Measurements from ENCODE around the gene DHRS3. TPM values are rescaled to one million over a fixed set of nuclear protein-coding genes. Genes with fewer than 3 reads are reported as not detected.
A peak's percentile ranks its signal among the peaks of the same experiment; 100 is the strongest.

The DHRS3 gene
- total and polyA plus RNA-seq, 2 of the 13 experiments (the other 11 are each of a cell fraction or from before 2014, with no cell fraction given): 48.5 to 90.5 TPM

DNA sequence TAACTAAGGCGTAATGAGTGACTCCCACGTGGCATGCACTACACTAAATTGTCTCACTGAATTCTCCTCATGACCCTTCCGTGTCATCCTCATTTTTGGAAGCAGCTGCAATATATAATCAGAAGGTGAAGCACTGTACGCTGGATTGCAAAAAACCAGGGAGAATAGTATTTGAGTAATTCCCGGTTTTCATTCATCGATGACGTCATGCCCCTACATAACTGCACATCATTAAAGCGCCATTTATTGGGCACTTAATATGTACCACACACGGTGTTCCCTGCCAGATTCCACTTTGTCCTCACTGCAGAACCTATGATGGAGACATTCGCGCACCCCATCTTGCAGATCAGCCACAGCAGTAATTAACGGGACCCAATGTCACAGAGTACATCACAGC is 41.0 kb downstream of the DHRS3 start:
- TF ChIP-seq ATF7 (IDR thresholded peaks at IDR 0.05) (peak; percentile 47; the same call in 1 of the 2 replicates), ATF7 (CRISPR knock-in tag; IDR thresholded peaks at IDR 0.05) (no peak), ZNF230 (CRISPR knock-in tag; IDR thresholded peaks at IDR 0.05) (no peak)
- H3K36me3 ChIP-seq (replicated peaks in 1 of 2; ENCODE audit: control insufficient read depth in 1 of 2, insufficient read depth in 2 of 2, low read length in 2 of 2): peaks cover 46 to 85% of the 10 kb centered on the region in 2 experiments
- BruUV-seq (replicated peaks): TSS peak; percentile 19
- intact Hi-C loops (cut with micrococcal nuclease; ENCODE audit: unreplicated experiment) (no loop called here), in situ Hi-C loops (cut with HindIII; ENCODE audit: extremely low pct_ligation_motif_present, low pct_unique_long_range_greater_than_20kb) (no loop called here)
- WGBS (ENCODE audit: low lambda C conversion rate): 97% methylated on average over 12 of the region's 12 CpGs
- no peak overlapping the region for H3K27ac ChIP-seq (ENCODE audit: extremely low read length, insufficient read depth, low read length)
- DNase-seq (ENCODE audit: low spot score) (no peak), FAIRE-seq (no peak), ATAC-seq (no peak)
- H3K27me3 ChIP-seq (ENCODE audit: control insufficient read depth in 1 of 2, insufficient read depth in 2 of 2, low read length in 2 of 2): no peaks in the 10 kb centered on the region
- H3K79me2 ChIP-seq (ENCODE audit: insufficient read depth, low read length): no peaks in the 10 kb centered on the region
- peaks cover 15% of the 10 kb centered on the region for H4K20me1 ChIP-seq (ENCODE audit: insufficient read depth, low read length)
- H3K4me3 ChIP-seq (replicated peaks in 1 of 3; ENCODE audit: insufficient read depth in 1 of 3, low read depth in 2 of 3, low read length in 3 of 3): no peak overlapping the region
- ChIA-PET CTCF (ENCODE audit: low intra/inter-chr PET ratio, low total read pairs) (no interaction called here), POLR2A (interaction anchor here (0.9 kb wide), 1 partner anchor 8 kb away, joined by 3 read pairs; no protein-coding TSS in a partner anchor)
- H3K9me3 ChIP-seq (ENCODE audit: low read length): no peaks in the 10 kb centered on the region
- no peak overlapping the region for H3K9ac ChIP-seq (ENCODE audit: insufficient read depth, low read depth, low read length)
- H3K4me2 ChIP-seq (ENCODE audit: low read depth, low read length): no peak overlapping the region
- no peaks in the 10 kb centered on the region for H3K4me1 ChIP-seq (ENCODE audit: insufficient read depth, low read length)
- no peak overlapping the region for H2AFZ ChIP-seq (ENCODE audit: low read length)

DNA sequence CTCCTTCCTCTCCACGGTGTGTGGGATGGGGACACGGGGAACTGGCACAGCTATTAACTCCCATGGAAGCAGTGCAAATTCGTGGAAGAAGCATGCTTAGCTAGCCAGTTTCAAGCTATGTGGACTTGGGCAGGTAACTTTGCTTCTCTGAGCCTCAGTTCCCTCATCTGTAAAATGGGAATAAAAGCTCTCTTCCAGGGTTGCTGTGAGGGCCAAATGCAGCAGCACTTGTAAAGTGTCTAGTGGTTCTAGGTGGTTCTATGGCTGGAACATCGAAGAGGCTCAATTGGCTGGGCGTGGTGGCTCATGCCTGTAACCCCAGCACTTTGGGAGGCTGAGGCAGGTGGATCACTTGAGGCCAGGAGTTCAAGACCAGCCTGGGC is 43.3 kb downstream of the DHRS3 start:
- FAIRE-seq (no peak), ATAC-seq (no peak), DNase-seq (ENCODE audit: low spot score) (no peak)
- ChIA-PET CTCF (ENCODE audit: low intra/inter-chr PET ratio, low total read pairs) (no interaction called here), POLR2A (no interaction called here)
- intact Hi-C loops (cut with micrococcal nuclease; ENCODE audit: unreplicated experiment): no loop called here
- in situ Hi-C loops (cut with HindIII; ENCODE audit: extremely low pct_ligation_motif_present, low pct_unique_long_range_greater_than_20kb): no loop called here
- BruUV-seq (replicated peaks): no TSS peak
- Histone ChIP-seq H3K4me2 (ENCODE audit: low read depth, low read length) (no peak overlapping the region), H3K27me3 (ENCODE audit: control insufficient read depth in 1 of 2, insufficient read depth in 2 of 2, low read length in 2 of 2) (no peaks in the 10 kb centered on the region), H3K79me2 (ENCODE audit: insufficient read depth, low read length) (no peaks in the 10 kb centered on the region), H4K20me1 (ENCODE audit: insufficient read depth, low read length) (peaks cover under 1% of the 10 kb centered on the region; the same call in 1 of the 2 replicates), H3K9me3 (ENCODE audit: low read length) (no peaks in the 10 kb centered on the region), H3K27ac (ENCODE audit: extremely low read length, insufficient read depth, low read length) (no peak overlapping the region), H3K36me3 (replicated peaks in 1 of 2; ENCODE audit: control insufficient read depth in 1 of 2, insufficient read depth in 2 of 2, low read length in 2 of 2) (peaks cover 44 to 84% of the 10 kb centered on the region in 2 experiments), H2AFZ (ENCODE audit: low read length) (no peak overlapping the region), H3K4me1 (ENCODE audit: insufficient read depth, low read length) (no peaks in the 10 kb centered on the region), H3K9ac (ENCODE audit: insufficient read depth, low read depth, low read length) (no peak overlapping the region), H3K4me3 (replicated peaks in 1 of 3; ENCODE audit: insufficient read depth in 1 of 3, low read depth in 2 of 3, low read length in 3 of 3) (no peak overlapping the region)
- WGBS (ENCODE audit: low lambda C conversion rate): 93% methylated on average over 5 of the region's 5 CpGs
- TF ChIP-seq ZMYM3 (CRISPR knock-in tag; IDR thresholded peaks at IDR 0.05) (0 out of 2 replicates have a peak, but pooled peaks have one; percentile 43), ZNF629 (CRISPR knock-in tag; conservative IDR thresholded peaks at IDR 0.05) (peak; percentile 89), ADNP (CRISPR knock-in tag; IDR thresholded peaks at IDR 0.05) (0 out of 2 replicates have a peak, but pooled peaks have one; percentile 25)
- TF ChIP-seq, protein P1, sequence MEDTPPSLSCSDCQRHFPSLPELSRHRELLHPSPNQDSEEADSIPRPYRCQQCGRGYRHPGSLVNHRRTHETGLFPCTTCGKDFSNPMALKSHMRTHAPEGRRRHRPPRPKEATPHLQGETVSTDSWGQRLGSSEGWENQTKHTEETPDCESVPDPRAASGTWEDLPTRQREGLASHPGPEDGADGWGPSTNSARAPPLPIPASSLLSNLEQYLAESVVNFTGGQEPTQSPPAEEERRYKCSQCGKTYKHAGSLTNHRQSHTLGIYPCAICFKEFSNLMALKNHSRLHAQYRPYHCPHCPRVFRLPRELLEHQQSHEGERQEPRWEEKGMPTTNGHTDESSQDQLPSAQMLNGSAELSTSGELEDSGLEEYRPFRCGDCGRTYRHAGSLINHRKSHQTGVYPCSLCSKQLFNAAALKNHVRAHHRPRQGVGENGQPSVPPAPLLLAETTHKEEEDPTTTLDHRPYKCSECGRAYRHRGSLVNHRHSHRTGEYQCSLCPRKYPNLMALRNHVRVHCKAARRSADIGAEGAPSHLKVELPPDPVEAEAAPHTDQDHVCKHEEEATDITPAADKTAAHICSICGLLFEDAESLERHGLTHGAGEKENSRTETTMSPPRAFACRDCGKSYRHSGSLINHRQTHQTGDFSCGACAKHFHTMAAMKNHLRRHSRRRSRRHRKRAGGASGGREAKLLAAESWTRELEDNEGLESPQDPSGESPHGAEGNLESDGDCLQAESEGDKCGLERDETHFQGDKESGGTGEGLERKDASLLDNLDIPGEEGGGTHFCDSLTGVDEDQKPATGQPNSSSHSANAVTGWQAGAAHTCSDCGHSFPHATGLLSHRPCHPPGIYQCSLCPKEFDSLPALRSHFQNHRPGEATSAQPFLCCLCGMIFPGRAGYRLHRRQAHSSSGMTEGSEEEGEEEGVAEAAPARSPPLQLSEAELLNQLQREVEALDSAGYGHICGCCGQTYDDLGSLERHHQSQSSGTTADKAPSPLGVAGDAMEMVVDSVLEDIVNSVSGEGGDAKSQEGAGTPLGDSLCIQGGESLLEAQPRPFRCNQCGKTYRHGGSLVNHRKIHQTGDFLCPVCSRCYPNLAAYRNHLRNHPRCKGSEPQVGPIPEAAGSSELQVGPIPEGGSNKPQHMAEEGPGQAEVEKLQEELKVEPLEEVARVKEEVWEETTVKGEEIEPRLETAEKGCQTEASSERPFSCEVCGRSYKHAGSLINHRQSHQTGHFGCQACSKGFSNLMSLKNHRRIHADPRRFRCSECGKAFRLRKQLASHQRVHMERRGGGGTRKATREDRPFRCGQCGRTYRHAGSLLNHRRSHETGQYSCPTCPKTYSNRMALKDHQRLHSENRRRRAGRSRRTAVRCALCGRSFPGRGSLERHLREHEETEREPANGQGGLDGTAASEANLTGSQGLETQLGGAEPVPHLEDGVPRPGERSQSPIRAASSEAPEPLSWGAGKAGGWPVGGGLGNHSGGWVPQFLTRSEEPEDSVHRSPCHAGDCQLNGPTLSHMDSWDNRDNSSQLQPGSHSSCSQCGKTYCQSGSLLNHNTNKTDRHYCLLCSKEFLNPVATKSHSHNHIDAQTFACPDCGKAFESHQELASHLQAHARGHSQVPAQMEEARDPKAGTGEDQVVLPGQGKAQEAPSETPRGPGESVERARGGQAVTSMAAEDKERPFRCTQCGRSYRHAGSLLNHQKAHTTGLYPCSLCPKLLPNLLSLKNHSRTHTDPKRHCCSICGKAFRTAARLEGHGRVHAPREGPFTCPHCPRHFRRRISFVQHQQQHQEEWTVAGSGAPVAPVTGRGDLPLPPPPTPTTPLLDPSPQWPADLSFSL (CRISPR knock-in tag; IDR thresholded peaks at IDR 0.05): no peak
